RCC 7860 (cell line): ENCODE measurements around the gene DOC2A.
A peak's percentile ranks its signal among the peaks of the same experiment; 100 is the strongest.

Experiments
- DNase-seq: peaks from one replicate; pipeline ENCODE4 v3.0.0-alpha.2; 2015; ENCODE audit warnings: low spot score
- FAIRE-seq: peaks from 2 replicates; lab custom pipeline; 2012; peaks lifted over from hg19 to GRCh38; lab: Jason Lieb, UNC

Gene DOC2A

DNA sequence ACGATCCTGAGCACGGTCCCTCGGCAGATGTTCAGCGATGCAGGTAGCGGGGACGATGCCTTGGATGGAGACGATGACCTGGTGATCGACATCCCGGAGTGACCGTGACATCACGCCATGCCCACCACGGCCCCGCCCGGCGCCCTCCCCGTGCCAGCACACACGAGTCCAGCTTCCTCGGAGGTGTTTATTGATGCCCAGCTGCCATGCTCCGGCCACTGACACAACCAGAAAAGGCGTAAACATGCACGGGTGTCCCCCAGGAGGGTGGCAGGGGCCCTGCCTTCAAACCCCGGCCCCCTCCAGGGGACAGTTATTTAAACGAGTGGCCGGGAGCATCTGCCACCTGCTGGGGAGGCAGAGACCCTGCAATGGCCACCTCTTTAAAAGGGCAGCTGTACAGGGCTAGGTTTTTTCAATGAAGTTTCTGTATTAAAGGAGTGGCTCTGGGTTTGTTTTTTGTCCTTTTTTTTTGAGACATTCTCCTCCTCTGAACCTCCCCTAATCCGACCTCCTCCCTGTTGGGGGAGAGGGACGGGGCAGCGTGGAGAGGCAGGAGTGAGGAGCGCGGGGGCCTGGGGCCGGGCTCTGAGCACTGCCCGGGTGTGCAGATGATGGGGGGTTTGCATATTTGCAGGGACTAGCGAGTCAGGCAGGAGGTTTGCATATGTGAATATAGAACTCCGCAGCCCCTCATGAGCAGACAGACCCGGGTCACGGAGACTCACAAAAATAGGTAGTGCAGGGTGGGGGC, 5.3 kb downstream of the DOC2A start:
- FAIRE-seq: no peak
- DNase-seq: peak; percentile 13

DNA sequence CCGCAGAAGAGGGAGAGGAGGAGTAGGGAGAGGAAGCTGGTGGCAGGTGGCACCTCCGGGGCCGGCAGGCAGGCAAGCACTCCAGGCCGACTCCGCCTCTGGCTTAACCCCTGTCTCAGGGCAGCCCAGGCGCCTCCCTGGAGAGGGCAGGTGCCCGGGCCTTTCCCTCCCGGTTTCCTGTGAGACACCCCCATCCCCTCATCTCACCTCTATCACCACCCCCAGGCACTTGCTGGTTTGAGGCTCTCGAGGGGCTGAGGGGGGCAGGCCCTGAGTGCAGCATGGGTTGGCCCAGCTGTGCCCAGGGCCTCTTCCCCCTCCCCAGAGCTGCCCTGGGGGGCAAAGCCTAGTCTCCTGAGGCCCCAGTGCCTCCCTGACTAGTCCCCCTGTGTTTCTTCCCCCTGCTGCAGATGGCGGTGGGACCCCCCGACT, 6.0 kb downstream of the DOC2A start:
- FAIRE-seq (no peak), DNase-seq (no peak)

DNA sequence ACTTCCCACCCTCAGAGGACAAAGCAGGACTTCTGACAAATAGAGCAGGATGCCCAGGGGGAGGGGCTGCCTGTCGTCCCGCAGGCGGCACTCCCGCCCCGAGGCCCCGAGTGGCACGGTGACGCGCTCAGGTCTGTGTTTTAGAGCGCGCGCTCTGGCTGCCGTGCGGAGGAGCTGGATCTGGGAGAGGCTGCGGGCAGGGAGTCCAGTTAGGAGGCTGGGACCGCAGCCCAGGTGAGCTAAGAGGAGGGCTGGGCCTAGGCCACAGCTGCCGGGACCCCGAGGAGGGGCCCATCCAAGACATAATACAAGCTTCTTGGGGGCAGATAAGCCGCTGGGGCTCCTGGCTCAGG, 6.4 kb downstream of the DOC2A start:
- no peak for FAIRE-seq
- no peak for DNase-seq

DNA sequence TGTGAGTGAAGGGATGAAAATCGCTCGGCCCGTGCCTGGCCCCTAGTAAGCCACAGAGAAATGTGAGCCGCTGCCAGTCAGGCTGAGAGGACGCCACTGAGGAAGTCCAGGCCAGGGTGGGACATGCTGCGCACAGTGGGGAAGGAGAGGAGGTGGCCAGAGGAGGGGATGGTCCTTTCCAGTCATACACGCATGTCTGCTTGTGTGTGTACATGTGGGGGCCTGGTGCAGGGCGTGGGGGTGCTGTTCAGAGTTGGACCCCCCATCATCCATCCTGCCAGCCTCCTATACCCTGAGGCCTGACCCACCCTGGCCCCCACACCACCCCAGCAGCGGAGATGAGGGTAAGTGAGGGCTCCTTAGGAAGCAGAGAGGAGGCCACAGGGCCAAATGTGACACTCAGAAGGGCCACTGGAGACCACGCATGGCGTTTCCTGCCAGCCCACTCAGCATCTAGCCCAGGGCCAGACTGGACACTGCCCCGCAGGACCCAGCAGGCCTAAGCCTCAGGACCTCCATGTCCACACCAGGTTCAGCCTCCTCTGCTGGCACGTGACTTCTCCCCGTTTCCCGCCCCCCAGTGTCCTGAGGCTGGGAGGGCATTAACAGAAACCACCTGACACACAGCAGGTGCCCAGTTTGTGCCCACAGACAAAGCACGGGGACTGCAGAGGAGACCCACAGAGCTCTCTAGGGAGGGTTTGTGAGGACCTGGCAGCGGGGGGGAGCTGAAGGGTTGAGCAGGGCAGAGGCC, 7.0 kb downstream of the DOC2A start:
- FAIRE-seq (no peak), DNase-seq (no peak)

DNA sequence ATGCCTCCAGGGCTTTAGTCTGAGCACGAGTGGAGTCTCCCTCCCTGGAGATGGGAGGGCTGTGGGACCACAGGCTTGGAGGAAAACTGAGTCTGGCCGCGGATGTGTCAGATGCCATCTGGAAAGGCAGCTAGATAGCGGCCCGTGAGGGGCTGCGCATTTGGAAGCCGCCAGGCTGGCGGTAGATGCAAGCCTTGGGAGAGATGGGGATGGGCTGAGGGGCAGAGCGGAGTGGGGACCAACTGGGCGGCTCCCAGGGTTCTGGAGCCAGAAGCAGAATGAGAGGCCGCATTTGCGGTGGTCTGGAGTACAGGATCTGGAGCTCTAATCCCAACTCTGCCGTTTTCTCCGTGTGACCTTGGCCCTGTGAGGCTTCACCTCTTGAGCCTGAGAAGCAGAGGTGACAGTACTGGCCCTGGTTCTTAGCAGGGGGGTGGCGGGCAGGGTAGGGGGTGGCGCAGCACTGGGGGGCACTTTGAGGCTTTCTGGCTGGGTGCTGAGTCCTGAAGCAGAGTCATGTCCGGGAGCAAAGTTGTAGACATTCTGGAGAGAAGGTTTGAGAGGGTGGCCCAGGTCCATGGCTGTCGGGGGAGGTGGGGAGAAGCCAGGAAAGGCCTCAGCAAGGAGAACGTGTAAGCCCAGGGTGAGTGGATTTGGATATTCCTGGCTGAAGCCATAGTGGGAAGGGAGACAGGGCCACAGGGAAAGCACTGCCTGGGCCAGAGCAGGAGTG, 8.0 kb downstream of the DOC2A start:
- FAIRE-seq: no peak
- no peak for DNase-seq

DNA sequence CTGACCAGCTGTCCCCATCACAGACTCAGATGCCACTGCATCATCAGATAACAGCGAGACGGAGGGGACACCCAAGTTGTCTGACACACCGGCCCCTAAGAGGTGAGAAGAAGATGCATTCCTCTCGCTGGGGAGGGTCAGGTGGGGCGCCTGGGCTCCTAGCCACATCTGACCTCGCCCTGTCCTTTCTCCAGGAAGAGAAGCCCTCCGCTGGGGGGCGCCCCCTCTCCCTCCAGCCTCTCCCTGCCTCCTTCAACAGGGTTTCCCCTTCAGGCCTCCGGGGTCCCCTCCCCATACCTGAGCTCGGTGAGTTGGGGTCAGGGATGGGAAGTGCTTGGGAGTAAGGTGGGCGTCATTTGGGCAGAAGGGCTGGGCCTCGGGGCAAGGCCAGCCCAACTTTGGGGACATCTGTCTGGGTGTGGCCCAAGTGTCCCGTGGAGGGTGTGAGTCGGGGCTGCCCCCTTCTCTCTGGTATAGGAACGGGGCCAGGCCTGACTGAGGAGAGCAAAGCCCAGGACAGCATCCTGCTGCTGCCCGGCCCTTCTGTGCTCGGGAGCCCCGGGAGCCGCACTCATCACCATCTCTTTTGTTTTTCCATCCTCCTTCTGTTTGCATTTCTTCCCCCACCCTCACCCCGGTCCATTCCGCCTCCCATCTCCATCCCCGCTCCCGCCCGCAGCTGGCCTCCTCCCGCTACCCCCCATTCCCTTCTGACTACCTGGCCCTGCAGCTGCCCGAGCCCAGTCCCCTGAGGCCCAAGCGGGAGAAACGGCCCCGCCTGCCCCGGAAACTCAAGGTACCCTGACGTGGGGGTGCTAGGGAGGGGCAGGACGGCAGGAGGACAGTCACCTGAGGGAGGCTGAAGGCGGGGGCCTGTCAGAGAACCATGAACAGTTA, 9.8 kb downstream of the DOC2A start:
- FAIRE-seq: no peak

DNA sequence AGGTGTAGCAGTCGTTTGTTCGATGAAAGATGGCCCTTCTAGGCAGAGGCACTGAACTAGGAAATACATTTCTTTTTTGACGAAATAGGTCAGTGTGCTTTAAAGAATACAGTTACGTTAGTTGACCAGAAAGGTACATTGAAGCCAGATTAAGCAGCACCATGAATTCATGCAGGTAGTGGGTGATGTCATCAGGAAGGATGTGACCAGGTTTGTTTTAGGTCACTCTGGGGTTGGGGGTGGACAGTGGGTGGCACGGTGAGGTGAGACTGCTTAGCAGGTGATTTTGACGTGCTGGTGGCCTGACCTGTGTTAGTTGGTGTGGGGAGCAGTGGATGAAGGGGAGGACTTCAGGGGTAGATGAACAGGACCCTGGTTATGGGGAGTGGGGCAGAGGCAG, 11.2 kb downstream of the DOC2A start:
- no peak for FAIRE-seq

More for the DNA sequence above, 9.8 kb downstream of the DOC2A start:
- DNase-seq: no peak

DNA sequence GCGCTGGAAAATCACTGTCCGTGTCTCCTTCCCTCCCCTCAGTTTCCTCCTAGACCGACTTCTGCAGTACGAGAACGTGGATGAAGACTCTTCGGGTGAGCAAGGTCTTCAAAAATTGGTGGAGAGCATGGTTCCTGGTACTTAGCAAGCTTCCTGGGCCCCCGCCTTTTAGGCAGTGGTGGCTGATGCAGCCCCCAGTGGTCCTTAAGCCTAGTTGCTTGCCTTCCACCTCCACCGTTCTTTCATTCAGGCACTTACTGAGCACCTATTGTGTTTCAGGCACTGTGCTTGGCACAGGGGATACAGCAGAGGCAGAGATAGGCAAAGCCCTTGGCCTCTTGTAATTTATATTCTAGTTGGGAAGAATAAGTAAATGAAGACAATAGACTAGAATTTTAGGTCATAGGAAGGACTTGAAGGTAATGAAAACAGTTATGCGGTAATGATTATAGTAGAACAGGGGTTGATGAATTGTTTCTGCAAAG, 14.0 kb downstream of the DOC2A start:
- DNase-seq: no peak
- no peak for FAIRE-seq

More for the DNA sequence above, 11.2 kb downstream of the DOC2A start:
- no peak for DNase-seq

DNA sequence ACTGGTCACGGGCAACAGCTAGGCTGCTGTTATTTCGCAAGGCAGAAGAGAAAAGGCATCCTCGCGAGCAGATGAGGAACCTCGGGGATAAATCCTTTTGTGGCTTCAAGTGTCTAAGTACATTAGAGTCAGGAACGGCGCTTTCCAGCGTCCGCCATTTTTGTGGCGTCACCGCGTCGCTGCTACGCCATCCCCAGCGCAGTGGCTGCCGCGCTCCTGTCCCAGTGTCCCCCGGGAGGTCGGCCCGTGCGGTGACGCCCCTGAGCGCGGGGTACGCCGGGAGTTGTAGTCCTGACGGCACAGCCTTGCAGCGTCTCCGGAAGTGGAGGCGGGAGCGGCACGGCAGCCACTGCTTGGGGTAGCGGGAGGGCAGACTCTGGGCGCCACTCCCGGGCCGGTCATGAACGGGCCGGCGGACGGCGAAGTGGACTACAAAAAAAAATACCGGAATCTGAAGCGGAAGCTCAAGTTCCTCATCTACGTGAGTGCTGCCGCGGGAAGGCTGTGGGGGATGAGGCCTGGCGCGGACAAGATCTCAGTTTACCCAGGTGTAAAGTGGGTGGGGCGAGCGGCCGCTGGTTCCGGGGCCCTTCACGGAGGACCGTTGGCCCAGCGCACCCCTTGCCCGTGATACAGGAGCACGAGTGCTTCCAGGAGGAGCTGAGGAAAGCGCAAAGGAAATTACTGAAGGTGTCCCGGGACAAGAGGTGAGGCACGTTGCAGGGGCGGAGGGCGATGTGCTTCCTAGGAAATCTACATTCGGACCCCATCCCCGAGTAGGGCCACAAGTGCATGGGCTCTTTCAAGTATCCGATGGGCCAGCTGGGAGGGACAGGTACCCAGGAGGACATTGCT, 14.7 kb downstream of the DOC2A start, which contains the start of gene INO80E:
TSS of gene INO80E (plus strand) at position 331 of the 855 bp plus-strand sequence. CDS start at position 401, 70 bp downstream.
- DNase-seq (peak; percentile 90), FAIRE-seq (peak; percentile 51)

DNA sequence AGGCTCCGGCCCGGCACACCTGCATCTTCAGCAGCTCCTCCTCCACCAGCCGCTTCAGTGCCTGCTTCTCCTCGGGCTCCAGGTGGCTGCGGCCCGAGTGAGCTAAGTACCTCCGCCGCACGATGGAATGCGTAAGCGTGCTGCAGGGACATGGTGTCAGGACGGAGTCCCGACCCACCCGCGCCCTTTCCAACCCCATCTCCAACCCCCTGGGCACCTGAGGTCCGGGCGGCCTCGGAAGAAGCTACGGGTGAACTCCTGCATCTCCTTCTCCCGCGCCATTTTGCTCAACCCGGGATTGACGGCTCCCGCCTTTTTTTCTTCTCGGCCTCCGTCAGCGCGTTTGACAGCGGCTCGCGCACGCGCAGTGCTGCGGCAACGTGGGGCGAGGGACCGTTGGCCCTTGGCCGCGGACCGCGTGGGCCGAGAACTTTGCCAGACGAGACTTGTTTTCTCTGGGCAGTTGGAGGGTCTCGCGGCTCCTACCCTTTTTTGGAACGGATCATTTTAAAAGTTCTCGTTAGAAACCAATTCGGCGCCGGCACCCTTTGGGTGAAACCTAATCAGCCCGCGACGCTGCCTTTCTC, 15.4 kb downstream of the DOC2A start, which contains the start of gene HIRIP3:
TSS of gene HIRIP3 (minus strand) at position 294 of the 587 bp plus-strand sequence. CDS start at position 282, 12 bp downstream.
- FAIRE-seq: no peak
- peak; percentile 69 for DNase-seq

DNA sequence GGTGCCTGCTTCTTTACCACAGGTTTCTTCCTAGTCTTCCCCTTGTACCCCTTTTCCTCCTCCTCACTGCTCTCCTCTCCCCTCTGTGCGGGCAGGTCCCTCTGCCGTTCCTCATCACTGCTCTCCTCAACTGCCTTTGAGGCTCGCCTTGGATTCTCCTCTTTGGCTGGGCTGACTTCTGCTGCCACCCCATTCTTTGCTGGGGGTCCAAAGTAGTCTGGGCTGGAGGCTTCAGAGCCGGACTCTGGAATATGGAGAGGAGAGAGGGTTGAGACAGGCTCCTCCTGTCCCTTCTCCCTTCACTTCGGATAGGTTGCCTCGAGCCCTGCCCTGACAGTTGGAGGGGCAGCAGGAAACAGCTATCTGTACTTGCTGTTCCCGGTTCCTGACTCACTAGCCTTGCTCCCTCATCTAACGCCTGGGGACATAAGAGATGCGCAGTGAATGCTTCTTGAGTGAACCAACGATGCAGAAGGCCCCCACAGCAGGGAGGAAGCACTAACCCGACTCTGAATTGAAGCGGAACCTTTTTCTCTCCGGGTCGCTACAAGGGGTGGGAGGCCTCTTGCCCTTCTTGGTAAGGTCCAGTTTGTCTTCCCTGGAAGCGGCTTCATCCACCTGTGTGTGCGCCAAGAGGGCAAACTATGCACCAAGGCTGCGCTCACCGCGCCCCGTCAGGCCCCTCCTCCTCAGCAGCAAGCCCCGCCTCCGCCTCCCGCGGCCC, 16.1 kb downstream of the DOC2A start:
- FAIRE-seq: no peak
- DNase-seq: peak; percentile 17

DNA sequence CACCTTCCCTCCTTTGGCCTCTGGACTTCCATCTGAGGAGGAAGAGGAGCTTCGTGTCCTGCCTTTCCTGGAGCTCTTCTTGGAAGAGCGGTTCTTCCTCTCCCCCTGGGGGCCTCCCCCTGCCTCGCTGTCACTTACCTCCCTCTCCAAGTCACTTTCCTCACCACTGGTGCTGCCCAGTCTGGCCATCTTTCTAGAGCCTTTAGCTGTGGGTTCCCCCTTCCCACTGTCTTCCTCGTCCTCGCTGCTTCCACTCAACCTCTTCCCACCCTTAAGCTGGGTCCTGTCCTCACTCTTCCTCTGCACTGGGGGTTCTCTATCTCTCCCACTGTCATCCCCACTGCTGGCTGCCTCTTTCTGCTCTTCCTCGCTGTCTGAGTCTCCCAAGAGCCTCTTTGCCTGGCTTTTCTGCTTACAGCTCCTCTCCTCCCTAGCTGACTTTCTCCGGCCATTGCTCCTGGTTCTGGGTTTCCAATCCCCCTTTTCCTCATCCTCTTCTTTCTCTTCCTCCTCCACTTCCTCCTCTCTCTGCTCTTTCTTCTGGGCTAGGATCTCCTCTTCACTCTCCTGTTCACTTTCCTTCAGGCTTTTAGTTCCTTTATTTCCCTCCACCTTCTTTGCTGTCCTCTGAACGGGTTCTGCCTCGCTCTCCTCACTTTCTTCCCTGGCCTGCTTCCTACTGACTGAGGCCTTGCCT, 16.8 kb downstream of the DOC2A start:
- no peak for FAIRE-seq
- no peak for DNase-seq

DNA sequence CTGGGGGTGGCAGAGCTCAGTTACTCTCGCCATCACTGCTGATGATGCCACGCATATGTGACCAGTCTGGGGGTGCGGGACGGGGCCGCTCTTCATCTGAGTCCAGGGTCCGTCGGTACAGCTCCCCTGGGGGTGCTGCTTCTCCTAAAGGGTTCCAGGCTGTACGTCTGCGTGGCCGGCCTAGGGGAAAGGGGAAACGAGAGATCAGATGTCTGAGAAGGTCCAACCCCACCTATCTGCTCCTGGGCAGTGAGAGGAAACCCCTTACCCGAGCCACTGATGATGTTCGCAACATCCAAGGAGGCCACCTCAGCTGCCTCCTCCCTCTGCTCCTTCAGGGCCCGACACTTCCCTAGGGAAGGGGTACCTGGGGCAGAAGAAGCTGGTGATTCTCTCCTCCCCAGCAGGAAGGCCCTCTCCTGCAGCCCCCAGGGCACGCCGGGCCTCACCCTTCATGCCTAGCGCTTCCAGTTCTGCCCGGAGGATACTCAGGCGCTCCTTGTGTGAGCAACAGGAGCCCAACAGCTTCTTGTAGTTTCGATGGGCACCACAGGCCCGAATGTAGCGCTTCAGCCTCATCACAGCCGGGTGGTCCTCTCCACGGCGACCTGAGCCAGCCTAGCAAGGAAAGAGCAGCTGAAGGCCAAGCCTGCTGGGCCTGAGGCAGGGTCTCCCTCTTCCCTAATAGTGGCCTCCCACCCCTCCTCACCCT, 17.5 kb downstream of the DOC2A start:
- FAIRE-seq (no peak), DNase-seq (no peak)

DNA sequence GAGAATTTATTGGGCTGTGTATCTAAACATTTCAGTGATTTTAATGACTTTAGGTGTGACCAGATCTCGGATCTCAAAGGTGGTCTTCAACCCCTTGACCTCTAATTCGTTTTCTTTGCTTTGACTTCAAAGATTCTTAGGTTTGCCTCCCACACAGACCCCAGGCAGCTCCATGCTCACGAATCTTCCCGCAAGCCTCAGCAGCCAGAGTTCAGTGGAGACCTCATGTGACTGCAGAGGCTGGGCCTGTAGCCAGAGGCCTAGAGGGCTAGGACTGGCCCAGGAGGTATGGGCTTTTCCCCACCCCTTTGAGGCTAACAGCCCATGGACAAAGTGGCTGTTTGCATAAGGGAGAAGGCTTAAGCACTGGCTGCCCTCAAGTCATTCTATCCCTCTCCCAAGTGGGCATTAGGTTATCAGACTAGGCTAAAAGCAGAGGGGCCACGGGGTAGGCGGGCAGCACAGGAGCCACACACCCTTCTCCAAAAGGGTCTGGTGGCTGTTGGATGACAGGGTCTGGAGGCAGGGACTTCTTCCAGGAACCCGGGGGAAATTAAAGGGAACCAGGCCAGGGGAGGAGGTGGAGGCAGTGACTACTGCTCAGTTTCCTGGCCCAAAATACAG, 18.4 kb downstream of the DOC2A start:
- no peak for DNase-seq
- no peak for FAIRE-seq

DNA sequence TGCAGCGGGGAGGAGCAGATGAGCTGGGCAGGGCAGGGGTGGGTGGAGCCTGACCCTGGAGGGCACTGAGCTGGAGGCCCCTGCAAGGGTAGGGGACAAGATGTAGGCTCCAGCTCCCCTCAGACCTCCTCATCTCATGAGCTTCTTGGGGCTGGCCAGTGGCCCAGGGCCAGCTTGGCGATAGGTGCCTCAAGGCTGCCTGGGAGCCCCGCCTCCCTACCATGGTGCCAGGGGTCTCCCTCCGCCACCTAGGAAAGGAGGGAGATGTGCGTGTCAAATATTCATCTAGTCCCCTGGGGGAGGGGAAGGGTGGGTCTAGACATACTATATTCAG, 19.3 kb downstream of the DOC2A start:
- DNase-seq: no peak
- no peak for FAIRE-seq

DNA sequence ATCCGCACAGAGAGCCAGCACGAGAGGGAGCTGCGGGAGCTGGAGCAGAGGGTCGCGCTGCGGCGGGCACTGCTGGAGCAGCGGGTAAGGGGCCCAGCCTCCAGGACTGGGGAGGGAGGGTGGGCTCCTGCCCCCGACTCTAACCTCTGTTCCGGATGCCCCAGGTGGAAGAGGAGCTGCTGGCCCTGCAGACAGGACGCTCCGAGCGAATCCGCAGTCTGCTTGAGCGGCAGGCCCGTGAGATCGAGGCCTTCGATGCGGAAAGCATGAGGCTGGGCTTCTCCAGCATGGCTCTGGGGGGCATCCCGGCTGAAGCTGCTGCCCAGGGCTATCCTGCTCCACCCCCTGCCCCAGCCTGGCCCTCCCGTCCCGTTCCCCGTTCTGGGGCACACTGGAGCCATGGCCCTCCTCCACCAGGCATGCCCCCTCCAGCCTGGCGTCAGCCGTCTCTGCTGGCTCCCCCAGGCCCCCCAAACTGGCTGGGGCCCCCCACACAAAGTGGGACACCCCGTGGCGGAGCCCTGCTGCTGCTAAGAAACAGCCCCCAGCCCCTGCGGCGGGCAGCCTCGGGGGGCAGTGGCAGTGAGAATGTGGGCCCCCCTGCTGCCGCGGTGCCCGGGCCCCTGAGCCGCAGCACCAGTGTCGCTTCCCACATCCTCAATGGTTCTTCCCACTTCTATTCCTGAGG, 19.8 kb downstream of the DOC2A start:
- FAIRE-seq (no peak), DNase-seq (no peak)
